Activated CD8-positive, alpha-beta memory T cell treated with anti-CD3 and anti-CD28 coated beads for 36 hours (primary cell): ENCODE measurements around the gene MAP2K2. TPM values are rescaled to one million over a fixed set of nuclear protein-coding genes. Genes with fewer than 3 reads are reported as not detected.

Experiments used
- CTCF ChIA-PET: fragments of 350-600 bp; sonication (Branson Sonifier 250); formaldehyde crosslinking; loops from one replicate; lab custom pipeline; 2021; ENCODE audit warnings: antibody characterized with exemption; lab: Charles Lee
- POLR2A ChIA-PET: fragments of 350-600 bp; sonication (Branson Sonifier 250); formaldehyde crosslinking; loops from one replicate; lab custom pipeline; 2021; ENCODE audit warnings: antibody characterized with exemption; lab: Charles Lee
- total RNA-seq, 2 experiments: library from RNA; stranded (reverse); gene quantifications; one replicate each; pipeline ENCODE4 v1.2.3, GENCODE V29; 2021

MAP2K2 gene
- total RNA-seq, 2 experiments from 2014 or later, result 145 to 149 TPM

- CTCF ChIA-PET, result interaction anchor here (0.8 to 1.3 kb wide), 4 partner anchors 29 to 122 kb away, joined by 3 to 8 read pairs (median 4); no protein-coding TSS in a partner anchor
- POLR2A ChIA-PET, result interaction anchor here (0.5 to 0.6 kb wide), 3 partner anchors 9 to 176 kb away, joined by 3 to 4 read pairs (median 3); no protein-coding TSS in a partner anchor
Measured at GRCh38 chr19:4108767-4109625, 14.9 kb downstream of the MAP2K2 start.

- ChIA-PET CTCF (no interaction called here), POLR2A (no interaction called here)
Measured at GRCh38 chr19:4103080-4103433, 20.9 kb downstream of the MAP2K2 start.

DNA sequence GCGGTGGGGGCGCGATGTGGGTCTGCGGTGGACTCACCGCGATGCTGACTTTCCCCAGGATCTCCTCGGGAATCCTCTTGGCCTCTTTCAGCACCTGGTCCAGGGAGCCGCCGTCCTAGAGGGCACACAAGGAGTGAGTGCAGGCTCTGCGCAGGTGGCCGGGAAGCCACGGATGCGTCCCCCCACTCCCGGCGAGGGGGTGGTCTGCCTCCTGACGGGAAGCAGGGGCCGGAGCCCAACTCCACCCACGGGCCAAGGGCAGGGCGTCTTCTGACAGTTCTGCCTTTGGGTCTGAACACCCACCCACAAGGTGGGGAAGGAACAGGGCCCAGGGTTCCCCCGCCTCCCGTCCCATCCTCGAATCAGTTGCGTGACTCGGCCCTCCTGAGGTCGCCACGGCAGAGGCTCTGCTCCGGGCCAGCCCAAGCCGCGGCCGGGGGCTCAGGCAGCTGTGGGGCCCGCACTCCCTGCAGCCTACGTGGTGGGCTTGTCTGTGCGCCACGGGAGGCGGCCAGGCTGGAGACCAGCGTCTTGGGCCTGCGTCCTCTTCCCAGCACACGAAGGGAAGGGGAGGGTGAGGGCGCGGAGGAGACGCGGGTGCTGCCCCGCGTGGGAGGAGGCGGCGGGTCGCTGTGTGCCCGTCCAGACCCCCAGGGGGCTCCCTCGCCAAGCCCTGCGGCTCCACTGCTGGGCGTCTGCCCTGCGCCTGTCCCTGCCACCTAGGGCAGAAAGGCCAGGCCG is 21.4 kb downstream of the MAP2K2 start:
- CTCF ChIA-PET, result interaction anchor here (0.6 kb wide), 1 partner anchor 228 kb away, joined by 3 read pairs; no protein-coding TSS in a partner anchor
- POLR2A ChIA-PET, result interaction anchor here (0.6 kb wide), 1 partner anchor 607 kb away, joined by 5 read pairs; no protein-coding TSS in a partner anchor

GRCh38 chr19:4101496-4101770 is 22.5 kb downstream of the MAP2K2 start:
- ChIA-PET POLR2A (no interaction called here), CTCF (interaction anchor here (0.6 kb wide), 1 partner anchor 229 kb away, joined by 3 read pairs; no protein-coding TSS in a partner anchor)

GRCh38 chr19:4100647-4101495 is 23.1 kb downstream of the MAP2K2 start:
- POLR2A ChIA-PET, result no interaction called here
- CTCF ChIA-PET, result interaction anchor here (0.6 kb wide), 1 partner anchor 12 kb away, joined by 3 read pairs; no protein-coding TSS in a partner anchor

DNA sequence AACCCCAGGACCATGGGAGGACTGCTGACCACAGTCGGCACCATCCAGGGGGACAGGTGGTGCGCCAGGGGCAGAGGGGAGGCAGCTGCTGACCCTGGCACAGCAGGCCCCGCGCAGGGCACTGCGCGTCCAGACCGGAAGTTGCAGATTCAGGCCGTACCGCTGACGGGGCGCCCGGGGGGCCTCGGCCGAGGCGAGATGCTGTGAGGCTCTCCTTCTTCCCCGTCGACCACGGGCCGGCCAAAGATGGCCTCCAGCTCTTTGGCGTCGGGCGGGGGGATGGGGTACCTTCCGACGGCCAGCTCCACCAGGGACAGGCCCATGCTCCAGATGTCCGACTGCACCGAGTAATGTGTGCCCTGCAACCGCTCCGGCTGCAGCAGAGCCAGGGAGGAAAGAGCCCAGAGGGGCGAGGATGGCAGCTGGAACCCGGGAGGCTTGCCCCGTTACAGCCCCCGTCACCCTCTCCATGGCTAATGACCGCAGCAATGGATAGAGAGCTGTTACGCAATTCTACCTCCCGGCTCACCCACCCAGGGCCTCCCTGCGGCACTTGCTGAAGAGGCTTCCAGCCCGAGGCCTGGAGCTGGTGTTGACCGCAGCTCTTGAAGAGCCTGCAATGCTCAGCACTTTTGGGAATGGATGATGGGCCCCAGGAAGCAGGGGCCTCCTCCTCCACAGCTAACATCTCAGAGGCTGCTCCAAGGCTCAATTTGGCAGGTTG is 24.7 kb downstream of the MAP2K2 start:
- ChIA-PET POLR2A (no interaction called here), CTCF (interaction anchor here (0.6 to 2.1 kb wide), 2 partner anchors 10 to 112 kb away, joined by 4 to 9 read pairs; no protein-coding TSS in a partner anchor)

GRCh38 chr19:4098493-4098892 is 25.4 kb downstream of the MAP2K2 start:
- POLR2A ChIA-PET, result no interaction called here
- CTCF ChIA-PET, result interaction anchor here (0.6 to 2.1 kb wide), 2 partner anchors 9 to 111 kb away, joined by 4 to 9 read pairs; no protein-coding TSS in a partner anchor

DNA sequence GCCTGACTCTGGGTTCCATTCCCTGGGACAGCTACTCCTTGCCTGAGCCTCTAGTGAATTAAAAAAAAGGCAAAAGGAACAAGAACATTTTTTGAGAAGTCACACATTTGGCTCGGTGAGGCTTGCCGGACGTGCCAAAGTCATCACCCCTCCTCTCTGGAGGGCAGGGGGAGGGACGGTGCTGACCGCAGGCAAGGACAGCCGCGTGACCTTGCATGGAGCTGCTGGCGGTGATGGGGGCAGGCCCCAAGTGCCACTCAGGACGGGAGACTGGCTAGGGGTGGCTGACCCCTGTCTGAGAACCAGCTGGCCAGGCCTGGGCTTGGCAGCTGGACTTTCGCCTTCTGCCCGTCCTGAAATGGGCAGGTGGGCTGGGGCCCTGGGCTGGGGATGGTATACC is 26.4 kb downstream of the MAP2K2 start:
- ChIA-PET CTCF (interaction anchor here (0.7 kb wide), 1 partner anchor 269 kb away, joined by 3 read pairs; no protein-coding TSS in a partner anchor), POLR2A (interaction anchor here (0.7 kb wide), 1 partner anchor 9 kb away, joined by 7 read pairs; no protein-coding TSS in a partner anchor)

- POLR2A ChIA-PET, result no interaction called here
- CTCF ChIA-PET, result interaction anchor here (0.7 to 1.2 kb wide), 3 partner anchors 14 to 79 kb away, joined by 3 to 5 read pairs (median 3); no protein-coding TSS in a partner anchor
Measured at GRCh38 chr19:4096049-4096892, 27.7 kb downstream of the MAP2K2 start.

DNA sequence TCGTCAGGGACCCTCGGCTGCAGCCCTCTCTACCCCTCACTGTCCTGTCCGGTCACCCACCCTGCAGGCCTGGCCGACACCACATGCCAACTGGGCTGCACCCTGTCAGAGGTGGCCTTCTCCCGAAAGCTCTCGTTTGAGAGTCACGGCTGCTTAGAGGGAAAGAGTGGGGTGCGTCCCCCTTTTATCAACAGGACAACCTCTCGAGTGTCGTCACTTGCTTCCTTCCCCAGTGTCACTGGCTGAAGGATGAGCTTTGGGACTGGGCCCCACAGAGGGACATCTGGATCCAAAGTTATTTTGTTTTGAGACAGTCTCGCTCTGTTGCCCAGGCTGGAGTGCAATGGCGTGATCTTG is 28.5 kb downstream of the MAP2K2 start:
- ChIA-PET CTCF (interaction anchor here (0.9 to 1.2 kb wide), 2 partner anchors 13 to 44 kb away, joined by 3 to 5 read pairs; no protein-coding TSS in a partner anchor), POLR2A (no interaction called here)

- ChIA-PET POLR2A (no interaction called here), CTCF (interaction anchor here (0.9 to 1.2 kb wide), 2 partner anchors 13 to 45 kb away, joined by 3 to 5 read pairs; no protein-coding TSS in a partner anchor)
Measured at GRCh38 chr19:4094761-4095487, 29.0 kb downstream of the MAP2K2 start.

DNA sequence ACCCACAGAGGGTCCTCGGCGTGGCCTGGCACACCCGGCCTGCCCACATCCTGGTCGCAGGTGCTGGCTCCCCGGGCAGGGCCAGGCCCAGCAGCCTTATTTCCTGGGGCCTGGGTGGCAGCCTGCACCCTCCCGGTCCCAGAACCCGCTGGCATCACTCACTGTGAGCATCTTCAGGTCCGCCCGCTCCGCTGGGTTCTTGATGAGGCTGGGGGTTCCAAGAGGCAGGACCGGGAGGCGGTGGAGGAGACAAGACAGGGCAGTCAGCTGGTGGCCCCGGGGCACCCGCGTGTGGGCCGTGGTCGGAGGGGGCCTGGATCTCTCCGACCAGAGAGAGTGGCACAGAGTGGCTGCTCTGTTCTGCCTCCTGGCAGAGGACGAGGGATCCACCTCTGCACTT is 29.6 kb downstream of the MAP2K2 start:
- CTCF ChIA-PET, result interaction anchor here (1.3 kb wide), 1 partner anchor 107 kb away, joined by 3 read pairs; no protein-coding TSS in a partner anchor
- POLR2A ChIA-PET, result no interaction called here

- POLR2A ChIA-PET, result no interaction called here
- CTCF ChIA-PET, result interaction anchor here (1.3 kb wide), 1 partner anchor 106 kb away, joined by 3 read pairs; no protein-coding TSS in a partner anchor
Measured at GRCh38 chr19:4093643-4094175, 30.2 kb downstream of the MAP2K2 start.

GRCh38 chr19:4090356-4091220 is 33.3 kb downstream of the MAP2K2 start:
- POLR2A ChIA-PET, result no interaction called here
- CTCF ChIA-PET, result interaction anchor here (0.7 to 0.9 kb wide), 2 partner anchors 25 to 31 kb away, joined by 3 read pairs; no protein-coding TSS in a partner anchor

- CTCF ChIA-PET, result interaction anchor here (0.7 to 1.4 kb wide), 3 partner anchors 9 to 31 kb away, joined by 3 to 9 read pairs (median 3); no protein-coding TSS in a partner anchor
- POLR2A ChIA-PET, result interaction anchor here (1.1 kb wide), 1 partner anchor 24 kb away, joined by 4 read pairs; the partner anchor contains the start of gene ZBTB7A
Measured at GRCh38 chr19:4089946-4090345, 34.0 kb downstream of the MAP2K2 start.
